Testis (tissue), 3 donors: ENCODE data around the gene C9orf50. TPM values are rescaled to one million over a fixed set of nuclear protein-coding genes. Genes with fewer than 3 reads are reported as not detected.
"Not testable (repeated sequence)": the region's sequence is repeated elsewhere in the genome, so short reads cannot be mapped to it uniquely, and the experiment has no call there.

Experiments used
- DNase-seq: peaks from one replicate; pipeline ENCODE4 v3.0.0-alpha.2; 2019
- H3K27ac ChIP-seq, 2 donors: fragments of 200-600 bp; sonication (generic); one replicate each; pipeline ENCODE4 v1.5.1; 2019
- H3K27me3 ChIP-seq: fragments of 200-600 bp; sonication (generic); one replicate; pipeline ENCODE4 v1.5.1; 2019
- H3K36me3 ChIP-seq: fragments of 200-600 bp; sonication (generic); one replicate; pipeline ENCODE4 v1.5.1; 2017; ENCODE audit warnings: low read depth; ENCODE audit errors: missing control alignments
- H3K4me1 ChIP-seq: fragments of 200-600 bp; sonication (generic); one replicate; pipeline ENCODE4 v1.5.1; 2019
- H3K4me3 ChIP-seq, 2 donors: fragments of 200-600 bp; sonication (generic); one replicate each; pipeline ENCODE4 v1.5.1; 2017 to 2019
- H3K9me3 ChIP-seq: fragments of 200-600 bp; sonication (generic); one replicate; pipeline ENCODE4 v1.5.1; 2017
- CTCF ChIP-seq, 3 experiments: fragments of 450-650 bp in 2 of 3; fragments of 200-600 bp in 1 of 3; sonication (generic) in 1 of 3; IDR thresholded peaks; one replicate each; pipeline ENCODE4 v1.5.1; 2016 to 2019; ENCODE audit warnings: antibody characterized with exemption in 3 of 3, mild to moderate bottlenecking in 2 of 3, moderate library complexity in 1 of 3
- POLR2A ChIP-seq: fragments of 450-650 bp; IDR thresholded peaks from one replicate; pipeline ENCODE4 v1.6.1; 2017; ENCODE audit warnings: antibody characterized with exemption, mild to moderate bottlenecking, moderate library complexity
- WGBS, 2 donors: methylation state at CpG; one replicate each; pipeline ENCODE4 v1.1.5; 2018; 5-methylcytosine and 5-hydroxymethylcytosine counted together
- intact Hi-C: fragments of 100-400 bp; cut with DNase I; formaldehyde crosslinking; loops from one replicate; pipeline ENCODE4 v1.15.1; 2023; ENCODE audit warnings: low total_unique reads
- polyA plus RNA-seq: library from polyadenylated mRNA; stranded (reverse); fragments of 350-450 nt; fragmentation: Illumina TruSeq; extraction: RNeasy Lipid Tissue Mini Kit (QIAGEN cat#74804); gene quantifications from one replicate; pipeline ENCODE4 v1.2.3, GENCODE V29; 2014; ENCODE audit warnings: low read depth, low replicate concordance; ENCODE audit not compliant: insufficient read depth
- total RNA-seq, 2 donors: library from RNA; depleted of rRNA; stranded (reverse); fragments of >200 nt; gene quantifications; one replicate each; pipeline ENCODE4 v1.2.3, GENCODE V29; 2016

The C9orf50 gene
- total and polyA plus RNA-seq, 3 donors from 2014 or later, result 3.7 to 14.6 (median 9.4) TPM

- DNase-seq, result no peak
- Histone ChIP-seq H3K36me3 (no peaks in the 10 kb centered on the region), H3K27me3 (no peaks in the 10 kb centered on the region), H3K4me3 (peak overlapping the region; percentile 43 to 52), H3K4me1 (no peaks in the 10 kb centered on the region), H3K27ac (no peak overlapping the region), H3K9me3 (no peaks in the 10 kb centered on the region)
- TF ChIP-seq CTCF (IDR thresholded peaks at IDR 0.05), result no peak
- no peak for TF ChIP-seq POLR2A
- WGBS, 2 donors, result 8 to 18% methylated on average over 18 to 30 of the region's 36 CpGs
- intact Hi-C loops, result no loop called here
Observed at GRCh38 chr9:129664746-129665388, 44.0 kb upstream of the C9orf50 start.

GRCh38 chr9:129662239-129662638 is 41.3 kb upstream of the C9orf50 start:
- H3K4me1 ChIP-seq, H3K4me3 ChIP-seq, DNase-seq, H3K36me3 ChIP-seq, H3K27me3 ChIP-seq, H3K9me3 ChIP-seq, H3K27ac ChIP-seq, intact Hi-C loops: not testable (repeated sequence)
- WGBS, 2 donors, result 75 to 79% methylated on average over 3 of the region's 3 CpGs

GRCh38 chr9:129661029-129661428 is 40.1 kb upstream of the C9orf50 start:
- intact Hi-C loops, result no loop called here
- H3K9me3 ChIP-seq, result no peaks in the 10 kb centered on the region
- TF ChIP-seq CTCF (IDR thresholded peaks at IDR 0.05) (no peak), POLR2A (no peak)
- H3K27me3 ChIP-seq, result no peaks in the 10 kb centered on the region
- no peak overlapping the region for H3K4me3 ChIP-seq
- no peaks in the 10 kb centered on the region for H3K36me3 ChIP-seq
- H3K4me1 ChIP-seq, result no peaks in the 10 kb centered on the region
- no peak for DNase-seq
- WGBS, 2 donors, result 91% methylated on average over 2 of the region's 2 CpGs
- no peak overlapping the region for H3K27ac ChIP-seq

- H3K4me3 ChIP-seq, result no peak overlapping the region
- no peak overlapping the region for H3K27ac ChIP-seq
- no peaks in the 10 kb centered on the region for H3K36me3 ChIP-seq
- no peaks in the 10 kb centered on the region for H3K27me3 ChIP-seq
- no peaks in the 10 kb centered on the region for H3K9me3 ChIP-seq
- intact Hi-C loops, result no loop called here
- 87 to 95% methylated on average over 6 to 12 of the region's 12 CpGs for WGBS, 2 donors
- peaks cover 11% of the 10 kb centered on the region for H3K4me1 ChIP-seq
- no peak for TF ChIP-seq POLR2A
- no peak for DNase-seq
Observed at GRCh38 chr9:129656795-129657390, 36.0 kb upstream of the C9orf50 start.

- DNase-seq, result no peak
- 87 to 88% methylated on average over 4 to 7 of the region's 7 CpGs for WGBS, 2 donors
Observed at GRCh38 chr9:129655696-129656095, 34.8 kb upstream of the C9orf50 start.

More at GRCh38 chr9:129655696-129656095, 34.8 kb upstream of the C9orf50 start:
- TF ChIP-seq POLR2A, result no peak
- no peak for TF ChIP-seq CTCF (IDR thresholded peaks at IDR 0.05)
- Histone ChIP-seq H3K27ac (no peak overlapping the region), H3K27me3 (no peaks in the 10 kb centered on the region), H3K4me1 (peaks cover 11% of the 10 kb centered on the region), H3K36me3 (no peaks in the 10 kb centered on the region), H3K4me3 (no peak overlapping the region), H3K9me3 (no peaks in the 10 kb centered on the region)
- intact Hi-C loops, result no loop called here
